ENCODE measurements around the gene SLC24A3.
A peak's percentile ranks its signal among the peaks of the same experiment; 100 is the strongest.

The SLC24A3 gene

GRCh38 chr20:19662637-19662995, 450.2 kb downstream of the SLC24A3 start:
- Histone ChIP-seq H3K9me3 (no peaks in the 10 kb centered on the region), H3K27ac (no peak overlapping the region), H3K4me3 (ENCODE audit: low read depth in 1 of 2, low read length in 1 of 2) (no peak overlapping the region), H3K27me3 (no peaks in the 10 kb centered on the region), H3K36me3 (no peaks in the 10 kb centered on the region), H3K4me1 (ENCODE audit: control insufficient read depth in 1 of 2, insufficient read depth in 1 of 2, low read depth in 1 of 2, low read length in 1 of 2) (peaks cover 8 to 14% of the 10 kb centered on the region in 2 experiments)
- TF ChIP-seq CTCF (IDR thresholded peaks at IDR 0.05): no peak

- H3K27me3 ChIP-seq: no peaks in the 10 kb centered on the region
- no peaks in the 10 kb centered on the region for H3K36me3 ChIP-seq
- peak overlapping the region; percentile 15 for H3K27ac ChIP-seq
- H3K4me3 ChIP-seq (ENCODE audit: low read depth in 1 of 2, low read length in 1 of 2): no peak overlapping the region
- no peaks in the 10 kb centered on the region for H3K9me3 ChIP-seq
- H3K4me1 ChIP-seq (ENCODE audit: control insufficient read depth in 1 of 2, insufficient read depth in 1 of 2, low read depth in 1 of 2, low read length in 1 of 2): peaks cover 0 to 7% of the 10 kb centered on the region in 2 experiments
- TF ChIP-seq CTCF (IDR thresholded peaks at IDR 0.05): no peak
Measured at GRCh38 chr20:19668418-19668817, 456.0 kb downstream of the SLC24A3 start.

DNA sequence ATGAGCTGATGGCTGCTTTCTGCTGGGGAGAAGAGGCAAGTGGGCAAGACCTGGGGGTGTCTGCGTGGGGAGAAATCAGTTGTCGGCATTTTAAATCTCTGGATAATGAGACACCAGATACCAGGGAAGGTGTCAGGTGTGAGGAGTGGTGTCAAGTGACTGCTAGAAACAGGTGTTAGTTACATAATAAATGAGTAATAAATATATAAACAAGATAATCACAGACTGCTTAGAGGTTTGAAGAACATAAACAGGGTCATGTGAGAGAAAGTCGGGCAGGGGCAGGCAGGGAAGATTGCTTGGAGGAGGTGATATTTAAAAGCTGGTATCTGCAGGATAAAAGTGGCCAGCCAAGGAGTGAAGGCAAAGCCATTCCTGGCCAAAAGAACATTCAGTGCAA, 458.4 kb downstream of the SLC24A3 start:
- Histone ChIP-seq H3K27ac (no peak overlapping the region), H3K4me3 (ENCODE audit: low read depth in 1 of 2, low read length in 1 of 2) (no peak overlapping the region), H3K27me3 (no peaks in the 10 kb centered on the region), H3K9me3 (no peaks in the 10 kb centered on the region), H3K36me3 (no peaks in the 10 kb centered on the region), H3K4me1 (ENCODE audit: control insufficient read depth in 1 of 2, insufficient read depth in 1 of 2, low read depth in 1 of 2, low read length in 1 of 2) (peaks cover 0 to 7% of the 10 kb centered on the region in 2 experiments)
- no peak for TF ChIP-seq CTCF (IDR thresholded peaks at IDR 0.05)

DNA sequence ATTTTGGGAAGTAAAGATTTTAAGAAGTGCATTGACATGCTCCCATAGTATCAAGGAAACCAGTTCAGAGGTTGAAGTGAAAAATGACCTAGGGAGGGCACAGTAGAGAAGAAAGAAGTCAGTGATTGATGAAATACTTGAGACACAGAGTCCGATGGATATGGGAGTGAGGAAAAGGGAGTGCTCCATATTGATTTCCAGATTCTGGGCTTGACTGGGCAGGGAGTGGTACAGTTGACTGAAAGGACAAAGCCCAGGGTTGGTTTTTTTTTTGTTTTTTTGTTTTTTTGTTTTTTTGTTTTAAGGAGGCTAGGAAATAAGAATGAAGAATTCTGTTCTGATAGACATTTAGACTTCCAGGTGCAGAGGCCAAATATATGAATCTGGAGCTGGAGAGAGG, 458.9 kb downstream of the SLC24A3 start:
- H3K27me3 ChIP-seq: no peaks in the 10 kb centered on the region
- no peak overlapping the region for H3K4me3 ChIP-seq (ENCODE audit: low read depth in 1 of 2, low read length in 1 of 2)
- H3K36me3 ChIP-seq: no peaks in the 10 kb centered on the region
- peaks cover 0 to 7% of the 10 kb centered on the region in 2 experiments for H3K4me1 ChIP-seq (ENCODE audit: control insufficient read depth in 1 of 2, insufficient read depth in 1 of 2, low read depth in 1 of 2, low read length in 1 of 2)
- TF ChIP-seq CTCF (IDR thresholded peaks at IDR 0.05): no peak
- no peak overlapping the region for H3K27ac ChIP-seq
- no peaks in the 10 kb centered on the region for H3K9me3 ChIP-seq

GRCh38 chr20:19672498-19672897, 460.1 kb downstream of the SLC24A3 start:
- H3K27ac ChIP-seq: no peak overlapping the region
- no peak overlapping the region for H3K4me3 ChIP-seq (ENCODE audit: low read depth in 1 of 2, low read length in 1 of 2)
- no peaks in the 10 kb centered on the region for H3K36me3 ChIP-seq
- peaks cover 0 to 7% of the 10 kb centered on the region in 2 experiments for H3K4me1 ChIP-seq (ENCODE audit: control insufficient read depth in 1 of 2, insufficient read depth in 1 of 2, low read depth in 1 of 2, low read length in 1 of 2)
- H3K27me3 ChIP-seq: no peaks in the 10 kb centered on the region
- no peak for TF ChIP-seq CTCF (IDR thresholded peaks at IDR 0.05)
- H3K9me3 ChIP-seq: no peaks in the 10 kb centered on the region

- peaks cover 0 to 2% of the 10 kb centered on the region in 2 experiments for H3K4me1 ChIP-seq (ENCODE audit: control insufficient read depth in 1 of 2, insufficient read depth in 1 of 2, low read depth in 1 of 2, low read length in 1 of 2)
- no peak overlapping the region for H3K27ac ChIP-seq
- H3K36me3 ChIP-seq: no peaks in the 10 kb centered on the region
- no peak for TF ChIP-seq CTCF (IDR thresholded peaks at IDR 0.05)
- no peak overlapping the region for H3K4me3 ChIP-seq (ENCODE audit: low read depth in 1 of 2, low read length in 1 of 2)
- H3K27me3 ChIP-seq: no peaks in the 10 kb centered on the region
- H3K9me3 ChIP-seq: no peaks in the 10 kb centered on the region
Measured at GRCh38 chr20:19673575-19673974, 461.1 kb downstream of the SLC24A3 start.
